Measurements from ENCODE around the gene POLR2E. TPM values are rescaled to one million over a fixed set of nuclear protein-coding genes. Genes with fewer than 3 reads are reported as not detected.

Gene POLR2E
- total RNA-seq, 2 experiments from 2014 or later = 142 to 163 TPM

DNA sequence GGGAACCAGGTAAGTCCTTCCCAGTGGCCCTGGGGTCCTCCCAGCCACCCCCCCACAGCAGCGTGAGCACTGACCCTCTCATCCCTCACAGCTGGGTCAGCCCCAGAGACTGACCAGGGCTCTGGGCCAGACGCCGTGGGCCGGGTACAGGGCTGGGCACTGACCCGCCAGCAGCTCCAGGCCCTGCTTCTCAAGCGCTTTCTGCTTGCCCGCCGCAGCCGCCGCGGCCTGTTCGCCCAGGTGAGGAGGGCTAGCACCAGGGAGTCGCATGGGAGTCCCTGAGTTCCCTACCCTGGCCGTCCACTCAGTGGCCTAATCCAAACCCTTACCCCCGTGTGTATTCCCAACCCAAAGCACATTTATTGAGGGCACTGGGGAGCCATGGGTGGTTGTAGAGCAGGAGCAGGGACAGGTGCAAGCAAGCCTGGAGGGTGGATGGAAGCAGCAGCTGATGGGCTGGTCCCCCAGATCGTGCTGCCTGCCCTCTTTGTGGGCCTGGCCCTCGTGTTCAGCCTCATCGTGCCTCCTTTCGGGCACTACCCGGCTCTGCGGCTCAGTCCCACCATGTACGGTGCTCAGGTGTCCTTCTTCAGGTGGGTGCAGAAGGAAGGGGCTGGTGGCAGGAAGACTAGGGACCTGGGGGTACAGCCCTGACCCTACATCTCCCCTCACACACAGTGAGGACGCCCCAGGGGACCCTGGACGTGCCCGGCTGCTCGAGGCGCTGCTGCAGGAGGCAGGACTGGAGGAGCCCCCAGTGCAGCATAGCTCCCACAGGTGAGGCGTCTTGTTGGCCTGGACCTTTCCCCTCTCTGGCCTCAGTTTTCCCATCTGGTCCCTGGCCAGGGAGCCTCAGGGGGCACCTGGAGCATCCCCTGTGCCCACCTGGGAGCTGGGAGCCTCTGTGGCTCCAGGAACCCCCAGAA lies 40.8 kb downstream of the POLR2E start:
- H3K27me3 Mint-ChIP-seq = no peaks in the 10 kb centered on the region
- POLR2A ChIA-PET = interaction anchor here (1.1 to 2.4 kb wide), 2 partner anchors 11 to 13 kb away, joined by 4 to 7 read pairs; partner anchors contain the start of gene ARHGAP45
- ATAC-seq (ENCODE audit: low read depth) (no peak), DNase-seq (no peak)
- no peak overlapping the region for H3K27ac Mint-ChIP-seq
- H3K4me1 Mint-ChIP-seq = peaks cover 4% of the 10 kb centered on the region
- H3K9me3 Mint-ChIP-seq = peaks cover 13% of the 10 kb centered on the region
- H3K4me3 Mint-ChIP-seq = no peak overlapping the region
- H3K36me3 Mint-ChIP-seq = peaks cover 40% of the 10 kb centered on the region

DNA sequence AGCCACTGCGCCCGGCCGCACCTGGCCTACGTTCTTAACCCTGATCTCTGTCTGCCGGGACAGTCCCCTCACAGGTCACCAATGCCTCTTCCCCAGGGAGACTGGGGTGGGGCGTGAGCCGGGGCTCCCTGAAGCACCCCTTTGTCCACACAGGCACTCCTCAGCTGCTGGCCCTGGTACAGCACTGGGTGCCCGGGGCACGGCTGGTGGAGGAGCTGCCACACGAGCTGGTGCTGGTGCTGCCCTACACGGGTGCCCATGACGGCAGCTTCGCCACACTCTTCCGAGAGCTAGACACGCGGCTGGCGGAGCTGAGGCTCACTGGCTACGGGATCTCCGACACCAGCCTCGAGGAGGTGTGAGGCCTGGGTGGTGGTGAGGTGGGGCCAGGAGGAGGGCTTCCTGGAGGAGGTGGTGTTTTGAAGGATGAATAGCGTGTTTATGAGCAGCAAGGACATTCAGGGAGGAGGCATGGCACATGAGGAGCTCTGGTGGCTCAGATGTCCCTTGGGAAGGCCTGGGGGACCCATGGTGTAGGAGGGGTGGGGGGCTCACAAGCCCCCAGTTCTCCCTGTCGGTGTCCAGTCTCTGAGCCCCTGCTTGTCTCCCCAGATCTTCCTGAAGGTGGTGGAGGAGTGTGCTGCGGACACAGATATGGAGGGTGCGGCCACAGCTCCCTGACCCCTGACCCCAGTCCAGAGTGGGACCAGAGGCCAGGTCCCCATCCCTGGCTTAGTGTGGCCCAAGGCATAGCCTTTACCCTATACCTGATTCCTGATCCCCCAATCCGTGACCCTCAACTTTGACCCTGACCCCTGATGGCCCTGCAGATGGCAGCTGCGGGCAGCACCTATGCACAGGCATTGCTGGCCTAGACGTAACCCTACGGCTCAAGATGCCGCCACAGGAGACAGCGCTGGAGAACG lies 41.7 kb downstream of the POLR2E start:
- no peak overlapping the region for H3K27ac Mint-ChIP-seq
- no peak overlapping the region for H3K4me3 Mint-ChIP-seq
- peaks cover 13% of the 10 kb centered on the region for H3K9me3 Mint-ChIP-seq
- no peak for DNase-seq
- peaks cover 35% of the 10 kb centered on the region for H3K36me3 Mint-ChIP-seq
- POLR2A ChIA-PET = interaction anchor here (2.4 kb wide), 1 partner anchor 14 kb away, joined by 7 read pairs; the partner anchor contains the start of gene ARHGAP45
- H3K4me1 Mint-ChIP-seq = peaks cover 4% of the 10 kb centered on the region
- H3K27me3 Mint-ChIP-seq = no peaks in the 10 kb centered on the region
- ATAC-seq (ENCODE audit: low read depth) = no peak

DNA sequence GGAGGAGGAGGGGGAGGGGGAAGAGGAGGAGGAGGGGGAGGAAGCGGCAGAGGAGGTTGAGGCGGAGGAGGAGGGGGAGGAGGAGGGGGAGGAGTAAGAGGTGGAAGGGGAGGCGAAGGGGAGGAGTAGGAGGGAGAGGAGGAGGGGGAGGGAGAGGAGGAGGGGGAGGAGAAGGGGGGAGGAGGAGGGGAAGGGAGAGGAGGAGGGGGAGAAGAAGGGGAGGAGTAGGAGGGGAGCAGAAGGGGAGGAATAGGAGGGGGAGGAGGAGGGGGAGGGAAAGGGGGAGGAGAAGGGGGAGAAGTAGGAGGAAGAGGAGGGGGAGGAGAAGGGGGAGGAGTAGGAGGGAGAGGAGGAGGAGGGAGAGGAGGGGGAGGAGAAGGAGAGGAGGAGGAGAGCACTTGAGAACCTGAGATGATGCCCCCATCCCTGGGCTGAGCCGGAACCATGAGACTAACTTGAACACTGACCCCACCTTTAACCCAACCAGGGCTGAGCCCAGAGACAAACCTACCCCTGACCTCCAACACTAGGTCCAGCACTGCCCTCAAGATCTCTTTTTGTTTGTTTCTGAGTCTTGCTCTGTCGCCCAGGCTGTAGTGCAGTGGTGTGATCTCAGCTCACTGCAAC lies 42.7 kb downstream of the POLR2E start:
- Mint-ChIP-seq H3K9me3 (peaks cover 10% of the 10 kb centered on the region), H3K36me3 (peaks cover 26% of the 10 kb centered on the region), H3K27ac (no peak overlapping the region), H3K27me3 (no peaks in the 10 kb centered on the region), H3K4me3 (no peak overlapping the region), H3K4me1 (peaks cover 4% of the 10 kb centered on the region)
- POLR2A ChIA-PET = interaction anchor here (2.4 kb wide), 1 partner anchor 15 kb away, joined by 7 read pairs; the partner anchor contains the start of gene ARHGAP45
- ATAC-seq (ENCODE audit: low read depth) (no peak), DNase-seq (no peak)

DNA sequence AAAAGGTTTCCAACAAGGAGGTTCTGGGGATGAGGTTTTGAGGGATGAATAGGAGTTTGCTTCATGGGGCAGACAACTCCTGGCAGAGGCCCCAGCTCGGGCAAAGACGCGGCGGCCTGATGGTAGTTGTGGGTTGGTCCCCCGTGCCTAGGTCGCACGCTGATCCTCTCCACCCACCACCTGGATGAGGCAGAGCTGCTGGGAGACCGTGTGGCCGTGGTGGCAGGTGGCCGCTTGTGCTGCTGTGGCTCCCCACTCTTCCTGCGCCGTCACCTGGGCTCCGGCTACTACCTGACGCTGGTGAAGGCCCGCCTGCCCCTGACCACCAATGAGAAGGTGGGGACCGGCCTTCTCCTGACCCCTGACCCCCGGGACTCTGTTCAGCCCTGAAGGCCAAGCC lies 43.4 kb downstream of the POLR2E start:
- H3K9me3 Mint-ChIP-seq = peaks cover 7% of the 10 kb centered on the region
- POLR2A ChIA-PET = interaction anchor here (2.4 kb wide), 1 partner anchor 16 kb away, joined by 7 read pairs; the partner anchor contains the start of gene ARHGAP45
- H3K4me1 Mint-ChIP-seq = peaks cover 4% of the 10 kb centered on the region
- no peak for DNase-seq
- no peak overlapping the region for H3K27ac Mint-ChIP-seq
- H3K27me3 Mint-ChIP-seq = no peaks in the 10 kb centered on the region
- H3K36me3 Mint-ChIP-seq = peaks cover 19% of the 10 kb centered on the region
- ATAC-seq (ENCODE audit: low read depth) = no peak
- no peak overlapping the region for H3K4me3 Mint-ChIP-seq

DNA sequence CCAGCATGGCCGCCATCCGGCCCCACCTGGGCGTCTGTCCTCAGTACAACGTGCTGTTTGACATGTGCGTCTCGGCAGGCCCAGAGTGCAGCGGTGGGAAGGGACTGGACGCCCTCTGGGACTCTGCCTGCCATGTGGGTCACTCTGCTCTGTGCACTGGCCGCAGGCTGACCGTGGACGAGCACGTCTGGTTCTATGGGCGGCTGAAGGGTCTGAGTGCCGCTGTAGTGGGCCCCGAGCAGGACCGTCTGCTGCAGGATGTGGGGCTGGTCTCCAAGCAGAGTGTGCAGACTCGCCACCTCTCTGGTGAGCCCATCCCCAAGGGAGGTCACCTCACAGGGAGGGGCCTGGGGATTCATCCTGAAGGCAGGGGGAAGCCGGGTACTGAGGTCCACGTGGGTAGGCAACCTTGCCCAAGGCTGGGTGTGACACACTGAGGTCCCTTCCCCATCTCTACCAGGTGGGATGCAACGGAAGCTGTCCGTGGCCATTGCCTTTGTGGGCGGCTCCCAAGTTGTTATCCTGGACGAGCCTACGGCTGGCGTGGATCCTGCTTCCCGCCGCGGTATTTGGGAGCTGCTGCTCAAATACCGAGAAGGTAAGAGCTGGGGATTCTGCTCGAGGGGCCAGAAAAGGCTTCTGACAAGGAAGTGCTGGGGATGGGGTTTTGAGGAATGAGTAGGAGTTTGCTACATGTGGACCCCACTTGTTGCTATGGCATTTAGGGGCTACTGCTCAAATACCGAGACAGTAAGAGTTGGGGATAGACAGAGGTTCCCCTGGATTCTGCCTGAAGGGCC lies 44.0 kb downstream of the POLR2E start:
- Mint-ChIP-seq H3K4me3 (no peak overlapping the region), H3K9me3 (peaks cover under 1% of the 10 kb centered on the region), H3K27me3 (no peaks in the 10 kb centered on the region), H3K4me1 (peaks cover 4% of the 10 kb centered on the region), H3K36me3 (peaks cover 13% of the 10 kb centered on the region), H3K27ac (no peak overlapping the region)
- POLR2A ChIA-PET = no interaction called here
- ATAC-seq (ENCODE audit: low read depth) (no peak), DNase-seq (no peak)

GRCh38 chr19:1049800-1050199 lies 45.4 kb downstream of the POLR2E start:
- Mint-ChIP-seq H3K27ac (no peak overlapping the region), H3K9me3 (peaks cover 1% of the 10 kb centered on the region), H3K36me3 (peaks cover 12% of the 10 kb centered on the region), H3K27me3 (no peaks in the 10 kb centered on the region), H3K4me1 (peaks cover 4% of the 10 kb centered on the region), H3K4me3 (no peak overlapping the region)
- no peak for DNase-seq
- POLR2A ChIA-PET = no interaction called here
- ATAC-seq (ENCODE audit: low read depth) = no peak

GRCh38 chr19:1049106-1049505 lies 46.1 kb downstream of the POLR2E start:
- no peaks in the 10 kb centered on the region for H3K27me3 Mint-ChIP-seq
- POLR2A ChIA-PET = interaction anchor here (1.1 to 1.7 kb wide), 4 partner anchors 9 to 16 kb away, joined by 3 to 14 read pairs (median 8); partner anchors contain the start of gene ABCA7
- peaks cover 15% of the 10 kb centered on the region for H3K36me3 Mint-ChIP-seq
- no peak for ATAC-seq (ENCODE audit: low read depth)
- H3K27ac Mint-ChIP-seq = no peak overlapping the region
- peaks cover 4% of the 10 kb centered on the region for H3K4me1 Mint-ChIP-seq
- H3K4me3 Mint-ChIP-seq = no peak overlapping the region
- H3K9me3 Mint-ChIP-seq = peaks cover 1% of the 10 kb centered on the region
- DNase-seq = no peak

DNA sequence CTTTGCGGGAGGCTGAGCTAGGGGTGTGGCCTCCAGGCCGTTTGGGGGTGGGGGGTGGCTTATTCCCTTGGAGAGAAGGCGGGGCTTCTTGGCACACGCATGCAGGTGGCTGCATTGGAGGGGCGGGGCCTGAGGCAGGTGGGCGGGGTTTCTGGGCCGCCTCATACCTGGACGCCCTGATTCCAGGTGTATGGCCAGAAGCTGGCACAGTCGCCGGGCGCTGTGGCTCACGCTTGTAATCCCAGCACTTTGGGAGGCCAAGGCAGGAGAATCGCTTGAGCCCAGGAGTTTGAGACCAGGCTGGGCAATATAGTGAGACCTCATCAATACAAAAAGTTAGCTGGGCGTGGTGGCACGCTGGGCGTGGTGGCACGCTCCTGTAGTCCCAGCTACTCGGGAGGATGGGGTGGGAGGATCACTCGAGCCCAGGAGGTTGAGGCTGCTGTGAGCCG lies 47.5 kb downstream of the POLR2E start:
- Mint-ChIP-seq H3K27ac (no peak overlapping the region), H3K4me3 (no peak overlapping the region), H3K9me3 (peaks cover 1% of the 10 kb centered on the region), H3K4me1 (peaks cover 4% of the 10 kb centered on the region), H3K27me3 (no peaks in the 10 kb centered on the region), H3K36me3 (peaks cover 13% of the 10 kb centered on the region)
- DNase-seq (no peak), ATAC-seq (ENCODE audit: low read depth) (no peak)
- POLR2A ChIA-PET = interaction anchor here (0.7 to 1.7 kb wide), 6 partner anchors 8 to 38 kb away, joined by 3 to 14 read pairs (median 6); partner anchors contain the start of genes ABCA7 and RNU6-2

- peaks cover 1% of the 10 kb centered on the region for H3K9me3 Mint-ChIP-seq
- no peak overlapping the region for H3K4me3 Mint-ChIP-seq
- peaks cover 13% of the 10 kb centered on the region for H3K36me3 Mint-ChIP-seq
- DNase-seq = no peak
- H3K27me3 Mint-ChIP-seq = no peaks in the 10 kb centered on the region
- POLR2A ChIA-PET = interaction anchor here (1.1 to 1.7 kb wide), 3 partner anchors 7 to 28 kb away, joined by 3 to 14 read pairs (median 10); partner anchors contain the start of gene ABCA7
- no peak for ATAC-seq (ENCODE audit: low read depth)
- H3K4me1 Mint-ChIP-seq = peaks cover 3% of the 10 kb centered on the region
- H3K27ac Mint-ChIP-seq = no peak overlapping the region
Measured at GRCh38 chr19:1046836-1047695, 48.1 kb downstream of the POLR2E start.

GRCh38 chr19:1046117-1046626 lies 49.0 kb downstream of the POLR2E start:
- H3K27ac Mint-ChIP-seq = no peak overlapping the region
- H3K27me3 Mint-ChIP-seq = no peaks in the 10 kb centered on the region
- POLR2A ChIA-PET = no interaction called here
- H3K4me3 Mint-ChIP-seq = no peak overlapping the region
- ATAC-seq (ENCODE audit: low read depth) = no peak
- peaks cover 1% of the 10 kb centered on the region for H3K9me3 Mint-ChIP-seq
- H3K36me3 Mint-ChIP-seq = peaks cover 10% of the 10 kb centered on the region
- DNase-seq = no peak
- H3K4me1 Mint-ChIP-seq = no peaks in the 10 kb centered on the region

GRCh38 chr19:1045247-1045603 lies 50.0 kb downstream of the POLR2E start:
- POLR2A ChIA-PET = no interaction called here
- Mint-ChIP-seq H3K36me3 (peaks cover 10% of the 10 kb centered on the region), H3K4me3 (no peak overlapping the region), H3K4me1 (peaks cover 6% of the 10 kb centered on the region), H3K27ac (no peak overlapping the region), H3K27me3 (no peaks in the 10 kb centered on the region), H3K9me3 (peaks cover 1% of the 10 kb centered on the region)
- ATAC-seq (ENCODE audit: low read depth) = peak; percentile 31
- no peak for DNase-seq

All from activated naive CD8-positive, alpha-beta T cell treated with anti-CD3 and anti-CD28 coated beads, Interleukin-2, amount 10 ng/mL, durations not matched to agents 7 days and 5 days (primary cell).